Thoracic aorta (tissue), 2 donors: ENCODE results near the gene PPP1R11. TPM values are rescaled to one million over a fixed set of nuclear protein-coding genes. Genes with fewer than 3 reads are reported as not detected.

Experiments used
- ATAC-seq: fragments of 150-250 bp; one replicate; pipeline ENCODE4 v1.8.0; 2017; ENCODE audit warnings: low read depth; ENCODE audit not compliant: insufficient number of reproducible peaks, low FRiP score
- DNase-seq: peaks from one replicate; pipeline ENCODE4 v3.0.0-alpha.2; 2020; ENCODE audit warnings: low spot score
- H3K27ac ChIP-seq, 2 donors: fragments of 200-600 bp; sonication (generic); 1 replicate in 1 of 2; 2 replicates in 1 of 2; pipeline ENCODE4 v1.5.1; 2016; ENCODE audit warnings: mild to moderate bottlenecking in 2 of 2, moderate library complexity in 2 of 2
- H3K27me3 ChIP-seq: fragments of 200-600 bp; sonication (generic); replicated peaks from 2 replicates; pipeline ENCODE4 v1.6.0; 2016; ENCODE audit warnings: mild to moderate bottlenecking; ENCODE audit not compliant: insufficient read depth
- H3K36me3 ChIP-seq: fragments of 200-600 bp; sonication (generic); one replicate; pipeline ENCODE4 v1.5.1; 2016
- H3K4me1 ChIP-seq, 2 donors: fragments of 200-600 bp; sonication (generic); 1 replicate in 1 of 2; 2 replicates in 1 of 2; pipeline versions ENCODE4 v1.5.1 to v1.6.0; 2016; ENCODE audit warnings: low read depth in 2 of 2, mild to moderate bottlenecking in 1 of 2; ENCODE audit not compliant: control insufficient read depth in 1 of 2
- H3K4me3 ChIP-seq: fragments of 200-600 bp; sonication (generic); 2 replicates; pipeline ENCODE4 v1.5.1; 2016; ENCODE audit warnings: mild to moderate bottlenecking
- H3K9me3 ChIP-seq: fragments of 200-600 bp; sonication (generic); 2 replicates; pipeline ENCODE4 v1.5.1; 2016
- CTCF ChIP-seq: fragments of 200-600 bp; sonication (generic); IDR thresholded peaks from one replicate; pipeline ENCODE4 v1.5.1; 2019; ENCODE audit warnings: antibody characterized with exemption
- total RNA-seq, 2 donors: library from RNA; depleted of rRNA; stranded (reverse); fragments of >200 nt; gene quantifications; one replicate each; pipeline versions ENCODE4 v1.1.0 to v1.2.3, GENCODE V29; 2016

Gene PPP1R11
- total RNA-seq, 2 donors from 2014 or later, result 25.2 to 45.5 TPM

GRCh38 chr6:30102414-30102969 is 35.5 kb downstream of the PPP1R11 start:
- no peak for DNase-seq
- peak overlapping the region in 1 of 2 donors; percentile 39 for H3K27ac ChIP-seq
- peaks cover 18% of the 10 kb centered on the region for H3K27me3 ChIP-seq

GRCh38 chr6:30102970-30103871 is 36.2 kb downstream of the PPP1R11 start:
- H3K36me3 ChIP-seq, result no peaks in the 10 kb centered on the region
- ATAC-seq (peak; percentile 72), DNase-seq (peak; percentile 69)
- TF ChIP-seq CTCF, result peak; percentile 88
- peak overlapping the region in 1 of 2 donors; percentile 39 for H3K27ac ChIP-seq
- peaks cover 8 to 27% of the 10 kb centered on the region in 2 donors for H3K4me1 ChIP-seq
- H3K27me3 ChIP-seq, result peaks cover 18% of the 10 kb centered on the region
- H3K4me3 ChIP-seq, result peak overlapping the region; percentile 70
- H3K9me3 ChIP-seq, result no peaks in the 10 kb centered on the region

More at GRCh38 chr6:30102414-30102969, 35.5 kb downstream of the PPP1R11 start:
- no peaks in the 10 kb centered on the region for H3K9me3 ChIP-seq
- H3K4me1 ChIP-seq, result peaks cover 8 to 27% of the 10 kb centered on the region in 2 donors
- no peaks in the 10 kb centered on the region for H3K36me3 ChIP-seq
- TF ChIP-seq CTCF, result no peak
- ATAC-seq, result no peak
- peak overlapping the region; percentile 70 for H3K4me3 ChIP-seq

GRCh38 chr6:30103872-30104179 is 36.8 kb downstream of the PPP1R11 start:
- DNase-seq (no peak), ATAC-seq (no peak)
- peaks cover 8 to 27% of the 10 kb centered on the region in 2 donors for H3K4me1 ChIP-seq
- H3K9me3 ChIP-seq, result no peaks in the 10 kb centered on the region
- peaks cover 18% of the 10 kb centered on the region for H3K27me3 ChIP-seq
- H3K36me3 ChIP-seq, result no peaks in the 10 kb centered on the region
- peak overlapping the region; percentile 70 for H3K4me3 ChIP-seq
- no peak for TF ChIP-seq CTCF
- no peak overlapping the region for H3K27ac ChIP-seq

- no peak overlapping the region for H3K27ac ChIP-seq
- H3K4me1 ChIP-seq, result peaks cover 8 to 27% of the 10 kb centered on the region in 2 donors
- DNase-seq (no peak), ATAC-seq (no peak)
- no peak overlapping the region for H3K4me3 ChIP-seq
- peaks cover 14% of the 10 kb centered on the region for H3K27me3 ChIP-seq
- TF ChIP-seq CTCF, result no peak
- H3K9me3 ChIP-seq, result no peaks in the 10 kb centered on the region
- H3K36me3 ChIP-seq, result no peaks in the 10 kb centered on the region
These were observed 37.7 kb downstream of the PPP1R11 start for GRCh38 chr6:30104661-30105060.

- DNase-seq (no peak), ATAC-seq (no peak)
- H3K9me3 ChIP-seq, result no peaks in the 10 kb centered on the region
- H3K27me3 ChIP-seq, result no peaks in the 10 kb centered on the region
- no peak for TF ChIP-seq CTCF
- no peaks in the 10 kb centered on the region for H3K36me3 ChIP-seq
- no peak overlapping the region for H3K27ac ChIP-seq
- H3K4me3 ChIP-seq, result no peak overlapping the region
- no peaks in the 10 kb centered on the region for H3K4me1 ChIP-seq
These were observed 44.4 kb downstream of the PPP1R11 start for GRCh38 chr6:30111266-30111856.
